Endothelial cell of umbilical vein (primary cell): ENCODE measurements around the gene CCSER1. TPM values are rescaled to one million over a fixed set of nuclear protein-coding genes. Genes with fewer than 3 reads are reported as not detected.

Source experiments
- BruUV-seq: library from RNA; stranded (reverse); fragments of 400-500 nt; replicated peaks from 2 replicates; lab custom pipeline; 2021; lab: Mats Ljungman, UMichigan
- CTCF ChIA-PET: fragments of 300-600, 350-600 bp; sonication (Branson Sonifier 250); formaldehyde crosslinking; loops from one replicate; lab custom pipeline; 2021; ENCODE audit warnings: antibody characterized with exemption, inconsistent platforms; lab: Charles Lee
- POLR2A ChIA-PET: fragments of 300-600, 350-600 bp; sonication (Branson Sonifier 250); formaldehyde crosslinking; loops from one replicate; lab custom pipeline; 2021; ENCODE audit warnings: antibody characterized with exemption, inconsistent platforms; lab: Charles Lee
- DNase-seq: peaks from one replicate; pipeline ENCODE4 v3.0.0-alpha.2; 2011; ENCODE audit warnings: low read depth, low spot score
- FAIRE-seq: peaks from 2 replicates; lab custom pipeline; 2011; peaks lifted over from hg19 to GRCh38; lab: Jason Lieb, UNC
- H2AFZ ChIP-seq: 2 replicates; pipeline ENCODE4 v1.6.0; 2012; ENCODE audit warnings: low read depth, low read length, control low read depth, inconsistent platforms
- H3K27ac ChIP-seq: 2 replicates; pipeline ENCODE4 v1.5.1; 2011; ENCODE audit warnings: low read depth, mild to moderate bottlenecking, control low read depth, low read length, moderate library complexity; ENCODE audit not compliant: insufficient read depth
- H3K27me3 ChIP-seq, 2 experiments: 2 replicates each; pipeline versions ENCODE4 v1.6.0 to v1.6.1; 2011; ENCODE audit warnings: low read length in 2 of 2, mixed read lengths in 1 of 2; ENCODE audit not compliant: control insufficient read depth in 2 of 2, insufficient read depth in 2 of 2
- H3K36me3 ChIP-seq, 2 experiments: 2 replicates in 1 of 2; 3 replicates in 1 of 2; pipeline ENCODE4 v1.5.1; 2011; ENCODE audit warnings: low read length in 2 of 2, mild to moderate bottlenecking in 1 of 2, moderate library complexity in 1 of 2; ENCODE audit not compliant: control insufficient read depth in 2 of 2, insufficient read depth in 2 of 2; ENCODE audit errors: extremely low read depth in 1 of 2
- H3K4me1 ChIP-seq: 3 replicates; pipeline ENCODE4 v1.5.1; 2011; ENCODE audit warnings: mild to moderate bottlenecking, low read length; ENCODE audit not compliant: control insufficient read depth, insufficient read depth; ENCODE audit errors: extremely low read depth
- H3K4me2 ChIP-seq: 2 replicates; pipeline ENCODE4 v1.6.1; 2011; ENCODE audit warnings: low read length, control low read depth, mixed read lengths; ENCODE audit not compliant: insufficient read depth
- H3K4me3 ChIP-seq, 3 experiments: fragments of 200-600 bp in 1 of 3; sonication (generic), shearing (Covaris generic) in 1 of 3; replicated peaks in 1 of 3; 2 replicates each; pipeline ENCODE4 v1.5.1; 2011 to 2016; ENCODE audit warnings: control low read depth in 3 of 3, low read length in 3 of 3, mild to moderate bottlenecking in 2 of 3, inconsistent platforms in 1 of 3, low read depth in 1 of 3, moderate library complexity in 1 of 3; ENCODE audit not compliant: insufficient read depth in 1 of 3
- H3K79me2 ChIP-seq: 2 replicates; pipeline ENCODE4 v1.6.0; 2012; ENCODE audit warnings: low read length, inconsistent platforms; ENCODE audit not compliant: control insufficient read depth, insufficient read depth
- H3K9ac ChIP-seq: replicated peaks from 2 replicates; pipeline ENCODE3; 2011; ENCODE audit warnings: low read length, control low read depth; ENCODE audit not compliant: insufficient read depth; ENCODE audit errors: extremely low read depth
- H3K9me1 ChIP-seq: replicated peaks from 3 replicates; pipeline ENCODE4 v1.6.0; 2011; ENCODE audit warnings: mild to moderate bottlenecking, low read length; ENCODE audit not compliant: control insufficient read depth, insufficient read depth; ENCODE audit errors: extremely low read depth
- H3K9me3 ChIP-seq: replicated peaks from 2 replicates; pipeline ENCODE4 v1.5.1; 2012; ENCODE audit warnings: low read length, inconsistent platforms; ENCODE audit not compliant: control insufficient read depth, insufficient read depth
- H4K20me1 ChIP-seq: replicated peaks from 2 replicates; pipeline ENCODE3; 2011; ENCODE audit warnings: mild to moderate bottlenecking, low read length; ENCODE audit not compliant: control insufficient read depth, insufficient read depth; ENCODE audit errors: extremely low read depth
- CTCF ChIP-seq, 2 donors: IDR thresholded peaks; 1 replicate in 1 of 2; 2 replicates in 1 of 2; pipeline ENCODE4 v1.5.1; 2011; ENCODE audit warnings: low read length in 2 of 2, mild to moderate bottlenecking in 2 of 2, moderate library complexity in 2 of 2, control low read depth in 1 of 2, inconsistent platforms in 1 of 2, low read depth in 1 of 2; ENCODE audit not compliant: insufficient read depth in 1 of 2; ENCODE audit errors: extremely low read depth in 1 of 2
- EZH2 ChIP-seq: IDR thresholded peaks from 2 replicates; pipeline ENCODE4 v1.6.1; 2012; ENCODE audit warnings: borderline replicate concordance, low read depth, mild to moderate bottlenecking, moderate library complexity, low read length, inconsistent platforms; ENCODE audit not compliant: severe bottlenecking
- FOS ChIP-seq: IDR thresholded peaks from 2 replicates; pipeline ENCODE4 v1.6.1; 2011; ENCODE audit warnings: mild to moderate bottlenecking, low read length, moderate library complexity, borderline replicate concordance; ENCODE audit not compliant: insufficient read depth
- GATA2 ChIP-seq: IDR thresholded peaks from 2 replicates; pipeline ENCODE4 v1.7.0; 2011; ENCODE audit warnings: low read depth, mild to moderate bottlenecking, moderate library complexity, mixed read lengths, low read length; ENCODE audit not compliant: insufficient read length, insufficient read depth
- JUN ChIP-seq: IDR thresholded peaks from 2 replicates; pipeline ENCODE4 v1.6.1; 2011; ENCODE audit warnings: borderline replicate concordance, low read depth; ENCODE audit not compliant: insufficient read length, insufficient read depth
- MYC ChIP-seq: IDR thresholded peaks from one replicate; pipeline ENCODE4 v1.6.1; 2011; ENCODE audit warnings: mild to moderate bottlenecking, low read depth, low read length
- POLR2A ChIP-seq: IDR thresholded peaks from 2 replicates; pipeline ENCODE4 v1.6.1; 2012; ENCODE audit warnings: low read depth, mild to moderate bottlenecking, control low read depth, low read length
- POLR2AphosphoS5 ChIP-seq: IDR thresholded peaks from 2 replicates; pipeline ENCODE4 v1.6.1; 2012; ENCODE audit warnings: low read depth, mild to moderate bottlenecking, control low read depth, low read length, moderate library complexity; ENCODE audit not compliant: insufficient read depth
- dilution Hi-C: fragments of 300-500 bp; cut with MboI; formaldehyde crosslinking; loops from one replicate; pipeline ENCODE4 v1.15.0; 2019; ENCODE audit warnings: low sequenced_read_pairs; ENCODE audit not compliant: extremely low pct_ligation_motif_present
- intact Hi-C: fragments of 100-400 bp; cut with micrococcal nuclease; formaldehyde crosslinking; loops from one replicate; pipeline ENCODE4 v1.10.0; 2022
- polyA plus RNA-seq, 4 experiments: library from polyadenylated mRNA; depleted of rRNA in 3 of 4; stranded (reverse) in 3 of 4; unstranded in 1 of 4; fragments of >200 nt; gene quantifications; 2 replicates each; pipeline versions ENCODE4 v1.2.1 to v1.2.3, GENCODE V29; 2011 to 2012; ENCODE audit warnings: missing spikeins in 1 of 4
- total RNA-seq: library from RNA; stranded (reverse); gene quantifications from 2 replicates; pipeline ENCODE4 v1.2.3, GENCODE V29; 2021
- TF ChIP-seq, protein P1 (sequence below): IDR thresholded peaks from 2 replicates; pipeline ENCODE4 v1.6.1; 2011; ENCODE audit not compliant: insufficient read depth, insufficient read length

CCSER1 gene
- total and polyA plus RNA-seq, 2 donors (not counting 3 experiments of a cell fraction or from before 2014, with no cell fraction given), result 0.11 to 1.8 TPM

DNA sequence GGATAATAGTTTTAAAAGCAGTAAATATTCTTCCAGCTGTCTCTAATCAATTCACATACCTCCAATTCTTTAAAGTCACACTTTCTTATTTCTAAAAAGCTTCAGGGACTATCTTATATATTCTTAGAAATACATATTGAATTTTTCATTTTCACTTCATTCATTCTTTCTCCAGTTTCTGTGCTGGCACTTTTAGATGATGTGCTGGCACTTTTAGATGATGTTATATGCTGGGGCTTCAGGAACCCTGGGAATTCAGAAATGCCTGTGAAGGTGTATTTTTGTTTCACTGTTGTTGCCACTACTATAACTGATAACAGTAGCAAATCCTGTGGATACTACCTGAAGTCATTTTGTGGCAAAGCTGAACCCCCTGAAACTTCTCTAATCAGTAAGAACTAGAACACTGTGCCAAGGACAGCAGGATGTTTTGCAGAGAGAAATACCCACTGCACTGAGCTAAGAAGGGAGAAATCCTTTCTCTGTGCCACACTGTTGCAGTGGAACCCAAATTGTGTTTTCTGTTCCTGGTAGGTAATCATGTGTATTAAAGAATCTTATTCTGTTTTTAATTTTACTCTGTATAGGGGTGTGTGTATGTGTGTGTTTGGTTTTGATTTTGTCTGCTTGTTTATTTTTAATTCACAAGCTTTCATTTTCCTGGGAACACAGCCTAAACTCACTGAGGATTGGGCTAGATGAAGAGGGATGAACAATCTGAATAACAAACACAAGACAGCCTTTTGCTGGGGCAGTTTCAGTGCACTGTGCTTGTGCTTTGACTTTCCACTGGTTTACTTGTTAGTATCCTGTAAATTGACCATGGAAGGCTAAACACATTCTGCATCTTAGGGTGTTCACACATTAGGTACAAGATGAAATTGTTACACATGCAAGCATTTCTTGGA is 898.3 kb downstream of the CCSER1 start:
- TF ChIP-seq POLR2A (no peak), EZH2 (no peak), JUN (no peak), POLR2AphosphoS5 (no peak), FOS (no peak), CTCF (IDR thresholded peaks at IDR 0.05; ENCODE audit: extremely low read depth in 1 of 2, insufficient read depth in 1 of 2, low read depth in 1 of 2, low read length in 2 of 2) (no peak), GATA2 (no peak), MYC (no peak)
- TF ChIP-seq, protein P1, sequence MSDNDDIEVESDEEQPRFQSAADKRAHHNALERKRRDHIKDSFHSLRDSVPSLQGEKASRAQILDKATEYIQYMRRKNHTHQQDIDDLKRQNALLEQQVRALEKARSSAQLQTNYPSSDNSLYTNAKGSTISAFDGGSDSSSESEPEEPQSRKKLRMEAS, result no peak
- Histone ChIP-seq H3K79me2 (no peaks in the 10 kb centered on the region), H4K20me1 (no peaks in the 10 kb centered on the region), H3K27ac (no peak overlapping the region), H3K4me1 (no peaks in the 10 kb centered on the region), H3K36me3 (no peaks in the 10 kb centered on the region), H3K27me3 (no peaks in the 10 kb centered on the region), H2AFZ (no peak overlapping the region), H3K9me1 (no peaks in the 10 kb centered on the region), H3K9me3 (no peaks in the 10 kb centered on the region), H3K9ac (no peak overlapping the region), H3K4me3 (no peak overlapping the region), H3K4me2 (no peak overlapping the region)
- intact Hi-C loops, result no loop called here
- dilution Hi-C loops, result no loop called here
- ChIA-PET CTCF (interaction anchor here (1.3 kb wide), 1 partner anchor 9 kb away, joined by 3 read pairs; no protein-coding TSS in a partner anchor), POLR2A (no interaction called here)
- DNase-seq (no peak), FAIRE-seq (no peak)
- no TSS peak for BruUV-seq
